HepG2 (cell line): Measurements from ENCODE around the gene HYAL1. TPM values are rescaled to one million over a fixed set of nuclear protein-coding genes. Genes with fewer than 3 reads are reported as not detected.

ENCODE experiments used
- ADNP ChIP-seq: sonication (generic); formaldehyde crosslinking; IDR thresholded peaks from 2 replicates; pipeline ENCODE4 v1.4.0; 2020; ENCODE audit warnings: missing genetic modification reagents
- ATF3 ChIP-seq: sonication (generic); formaldehyde crosslinking; IDR thresholded peaks from 2 replicates; pipeline ENCODE4 v1.4.0; 2020; ENCODE audit warnings: missing genetic modification reagents
- CCDC6 ChIP-seq: sonication (generic); formaldehyde crosslinking; IDR thresholded peaks from 2 replicates; pipeline ENCODE4 v1.8.1; 2022; ENCODE audit warnings: mild to moderate bottlenecking, missing genetic modification reagents, moderate library complexity
- CREM ChIP-seq, 2 experiments: sonication (generic) in 1 of 2; formaldehyde crosslinking in 1 of 2; IDR thresholded peaks; 2 replicates each; pipeline versions ENCODE4 v1.4.0 to v1.6.1; 2016 to 2020; ENCODE audit warnings: antibody characterized with exemption in 1 of 2, mild to moderate bottlenecking in 1 of 2, missing genetic modification reagents in 1 of 2
- DNMT1 ChIP-seq: sonication (generic); formaldehyde crosslinking; IDR thresholded peaks from 2 replicates; pipeline ENCODE4 v1.5.1; 2020; ENCODE audit warnings: mild to moderate bottlenecking, missing genetic modification reagents
- ETV5 ChIP-seq: IDR thresholded peaks from 2 replicates; pipeline ENCODE4 v1.6.1; 2018; ENCODE audit warnings: missing biosample characterization, missing genetic modification reagents, inconsistent platforms, borderline replicate concordance
- GLI4 ChIP-seq: sonication (generic); formaldehyde crosslinking; IDR thresholded peaks from 2 replicates; pipeline ENCODE4 v1.5.1; 2020; ENCODE audit warnings: missing genetic modification reagents, mild to moderate bottlenecking, moderate library complexity, borderline replicate concordance
- PCBP1 ChIP-seq: fragments of 200-400 bp; formaldehyde crosslinking; IDR thresholded peaks from 2 replicates; pipeline ENCODE4 v1.6.1; 2017; ENCODE audit warnings: mild to moderate bottlenecking, low read depth, low read length, borderline replicate concordance
- RBM22 ChIP-seq: fragments of 200-400 bp; formaldehyde crosslinking; optimal IDR thresholded peaks from 2 replicates; pipeline ENCODE3; 2017; ENCODE audit warnings: mild to moderate bottlenecking, low read length, moderate library complexity
- RORA ChIP-seq: sonication (generic); formaldehyde crosslinking; IDR thresholded peaks from 2 replicates; pipeline ENCODE4 v1.5.0; 2020; ENCODE audit warnings: mild to moderate bottlenecking, missing genetic modification reagents, moderate library complexity
- SMAD1 ChIP-seq: sonication (generic); formaldehyde crosslinking; IDR thresholded peaks from 2 replicates; pipeline ENCODE4 v1.4.0; 2020; ENCODE audit warnings: missing genetic modification reagents, low read depth, mild to moderate bottlenecking, borderline replicate concordance
- SMAD9 ChIP-seq: sonication (generic); formaldehyde crosslinking; IDR thresholded peaks from 2 replicates; pipeline ENCODE4 v1.5.1; 2020; ENCODE audit warnings: mild to moderate bottlenecking, missing genetic modification reagents
- THAP7 ChIP-seq: sonication (generic); formaldehyde crosslinking; IDR thresholded peaks from 2 replicates; pipeline ENCODE4 v1.8.1; 2023; ENCODE audit warnings: mild to moderate bottlenecking, missing genetic modification reagents
- ZNF251 ChIP-seq: sonication (generic); formaldehyde crosslinking; IDR thresholded peaks from 2 replicates; pipeline ENCODE4 v1.9.0; 2021; ENCODE audit warnings: mild to moderate bottlenecking, missing genetic modification reagents
- ZNF329 ChIP-seq: sonication (generic); formaldehyde crosslinking; IDR thresholded peaks from 2 replicates; pipeline ENCODE4 v1.9.0; 2021; ENCODE audit warnings: low read depth, mild to moderate bottlenecking, missing genetic modification reagents
- ZNF772 ChIP-seq: sonication (generic); formaldehyde crosslinking; IDR thresholded peaks from 2 replicates; pipeline ENCODE4 v1.5.0; 2020; ENCODE audit warnings: mild to moderate bottlenecking, missing genetic modification reagents
- ZSCAN25 ChIP-seq: sonication (generic); formaldehyde crosslinking; IDR thresholded peaks from 2 replicates; pipeline ENCODE4 v1.8.0; 2022; ENCODE audit warnings: mild to moderate bottlenecking, missing genetic modification reagents
- polyA plus RNA-seq, 8 experiments: library from polyadenylated mRNA; depleted of rRNA in 3 of 8; stranded (reverse) in 7 of 8; unstranded in 1 of 8; fragments of >200 nt; fragmentation: Illumina TruSeq in 4 of 8; extraction: Trizol in 4 of 8; gene quantifications; 2 replicates each; pipeline versions ENCODE4 v1.2.1 to v1.2.3, GENCODE V29; 2011 to 2016; ENCODE audit warnings: low read depth in 4 of 8, missing spikeins in 1 of 8, mixed read lengths in 1 of 8; ENCODE audit not compliant: insufficient read depth in 1 of 8
- total RNA-seq, 5 experiments: library from RNA; depleted of rRNA; stranded (reverse); fragments of >200 nt; fragmentation: Illumina TruSeq; extraction: Trizol; gene quantifications; 2 replicates each; pipeline ENCODE4 v1.2.3, GENCODE V29; 2016; ENCODE audit warnings: low read depth in 1 of 5
- TF ChIP-seq, protein P1 (sequence below): IDR thresholded peaks from 2 replicates; pipeline ENCODE4 v1.6.1; 2016; ENCODE audit warnings: low read depth
- TF ChIP-seq, protein P2 (sequence below): fragments of 450-650 bp; IDR thresholded peaks from 2 replicates; pipeline ENCODE4 v1.6.1; 2017; ENCODE audit warnings: mild to moderate bottlenecking
- TF ChIP-seq, protein P3 (sequence below): sonication (generic); formaldehyde crosslinking; IDR thresholded peaks from 2 replicates; pipeline ENCODE4 v1.4.0; 2020; ENCODE audit warnings: missing genetic modification reagents, borderline replicate concordance

The HYAL1 gene
- total and polyA plus RNA-seq, 2 of the 13 experiments (the other 11 are each of a cell fraction or from before 2014, with no cell fraction given) = 76.5 to 193 TPM

GRCh38 chr3:50260027-50260941 is 43.1 kb downstream of the HYAL1 start (continued):
- peak; percentile 85 for TF ChIP-seq CCDC6 (CRISPR knock-in tag)
- peak; percentile 94 for TF ChIP-seq ETV5
- TF ChIP-seq RORA (CRISPR knock-in tag) = no peak
- no peak for TF ChIP-seq GLI4
- TF ChIP-seq CREM (IDR thresholded peaks at IDR 0.05) = no peak
- TF ChIP-seq CREM (CRISPR knock-in tag; IDR thresholded peaks at IDR 0.05) = no peak
- peak; percentile 89 for TF ChIP-seq ZNF772 (CRISPR knock-in tag)
- TF ChIP-seq PCBP1 = 0 out of 2 replicates have a peak, but pooled peaks have one; percentile 40
- peak; percentile 95 for TF ChIP-seq ATF3
- TF ChIP-seq ZSCAN25 = peak; percentile 82; the same call in 1 of the 2 replicates
- TF ChIP-seq, protein P1, sequence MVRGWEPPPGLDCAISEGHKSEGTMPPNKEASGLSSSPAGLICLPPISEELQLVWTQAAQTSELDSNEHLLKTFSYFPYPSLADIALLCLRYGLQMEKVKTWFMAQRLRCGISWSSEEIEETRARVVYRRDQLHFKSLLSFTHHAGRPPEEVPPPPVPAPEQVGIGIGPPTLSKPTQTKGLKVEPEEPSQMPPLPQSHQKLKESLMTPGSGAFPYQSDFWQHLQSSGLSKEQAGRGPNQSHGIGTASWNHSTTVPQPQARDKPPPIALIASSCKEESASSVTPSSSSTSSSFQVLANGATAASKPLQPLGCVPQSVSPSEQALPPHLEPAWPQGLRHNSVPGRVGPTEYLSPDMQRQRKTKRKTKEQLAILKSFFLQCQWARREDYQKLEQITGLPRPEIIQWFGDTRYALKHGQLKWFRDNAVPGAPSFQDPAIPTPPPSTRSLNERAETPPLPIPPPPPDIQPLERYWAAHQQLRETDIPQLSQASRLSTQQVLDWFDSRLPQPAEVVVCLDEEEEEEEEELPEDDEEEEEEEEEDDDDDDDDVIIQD (CRISPR knock-in tag) = no peak
- 0 out of 2 replicates have a peak, but pooled peaks have one; percentile 67 for TF ChIP-seq SMAD1 (CRISPR knock-in tag)
- TF ChIP-seq ZNF251 (CRISPR knock-in tag) = no peak
- TF ChIP-seq, protein P2, sequence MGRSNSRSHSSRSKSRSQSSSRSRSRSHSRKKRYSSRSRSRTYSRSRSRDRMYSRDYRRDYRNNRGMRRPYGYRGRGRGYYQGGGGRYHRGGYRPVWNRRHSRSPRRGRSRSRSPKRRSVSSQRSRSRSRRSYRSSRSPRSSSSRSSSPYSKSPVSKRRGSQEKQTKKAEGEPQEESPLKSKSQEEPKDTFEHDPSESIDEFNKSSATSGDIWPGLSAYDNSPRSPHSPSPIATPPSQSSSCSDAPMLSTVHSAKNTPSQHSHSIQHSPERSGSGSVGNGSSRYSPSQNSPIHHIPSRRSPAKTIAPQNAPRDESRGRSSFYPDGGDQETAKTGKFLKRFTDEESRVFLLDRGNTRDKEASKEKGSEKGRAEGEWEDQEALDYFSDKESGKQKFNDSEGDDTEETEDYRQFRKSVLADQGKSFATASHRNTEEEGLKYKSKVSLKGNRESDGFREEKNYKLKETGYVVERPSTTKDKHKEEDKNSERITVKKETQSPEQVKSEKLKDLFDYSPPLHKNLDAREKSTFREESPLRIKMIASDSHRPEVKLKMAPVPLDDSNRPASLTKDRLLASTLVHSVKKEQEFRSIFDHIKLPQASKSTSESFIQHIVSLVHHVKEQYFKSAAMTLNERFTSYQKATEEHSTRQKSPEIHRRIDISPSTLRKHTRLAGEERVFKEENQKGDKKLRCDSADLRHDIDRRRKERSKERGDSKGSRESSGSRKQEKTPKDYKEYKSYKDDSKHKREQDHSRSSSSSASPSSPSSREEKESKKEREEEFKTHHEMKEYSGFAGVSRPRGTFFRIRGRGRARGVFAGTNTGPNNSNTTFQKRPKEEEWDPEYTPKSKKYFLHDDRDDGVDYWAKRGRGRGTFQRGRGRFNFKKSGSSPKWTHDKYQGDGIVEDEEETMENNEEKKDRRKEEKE = no peak
- no peak for TF ChIP-seq RBM22
- peak; percentile 4; the same call in 1 of the 2 replicates for TF ChIP-seq ZNF329 (CRISPR knock-in tag)
- TF ChIP-seq, protein P3, sequence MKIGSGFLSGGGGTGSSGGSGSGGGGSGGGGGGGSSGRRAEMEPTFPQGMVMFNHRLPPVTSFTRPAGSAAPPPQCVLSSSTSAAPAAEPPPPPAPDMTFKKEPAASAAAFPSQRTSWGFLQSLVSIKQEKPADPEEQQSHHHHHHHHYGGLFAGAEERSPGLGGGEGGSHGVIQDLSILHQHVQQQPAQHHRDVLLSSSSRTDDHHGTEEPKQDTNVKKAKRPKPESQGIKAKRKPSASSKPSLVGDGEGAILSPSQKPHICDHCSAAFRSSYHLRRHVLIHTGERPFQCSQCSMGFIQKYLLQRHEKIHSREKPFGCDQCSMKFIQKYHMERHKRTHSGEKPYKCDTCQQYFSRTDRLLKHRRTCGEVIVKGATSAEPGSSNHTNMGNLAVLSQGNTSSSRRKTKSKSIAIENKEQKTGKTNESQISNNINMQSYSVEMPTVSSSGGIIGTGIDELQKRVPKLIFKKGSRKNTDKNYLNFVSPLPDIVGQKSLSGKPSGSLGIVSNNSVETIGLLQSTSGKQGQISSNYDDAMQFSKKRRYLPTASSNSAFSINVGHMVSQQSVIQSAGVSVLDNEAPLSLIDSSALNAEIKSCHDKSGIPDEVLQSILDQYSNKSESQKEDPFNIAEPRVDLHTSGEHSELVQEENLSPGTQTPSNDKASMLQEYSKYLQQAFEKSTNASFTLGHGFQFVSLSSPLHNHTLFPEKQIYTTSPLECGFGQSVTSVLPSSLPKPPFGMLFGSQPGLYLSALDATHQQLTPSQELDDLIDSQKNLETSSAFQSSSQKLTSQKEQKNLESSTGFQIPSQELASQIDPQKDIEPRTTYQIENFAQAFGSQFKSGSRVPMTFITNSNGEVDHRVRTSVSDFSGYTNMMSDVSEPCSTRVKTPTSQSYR = peak; percentile 37; the same call in 1 of the 2 replicates
- TF ChIP-seq THAP7 (CRISPR knock-in tag) = 0 out of 2 replicates have a peak, but pooled peaks have one; percentile 73
- no peak for TF ChIP-seq ADNP (CRISPR knock-in tag)
- TF ChIP-seq DNMT1 (CRISPR knock-in tag) = 0 out of 2 replicates have a peak, but pooled peaks have one; percentile 20
- no peak for TF ChIP-seq SMAD9 (CRISPR knock-in tag)
